Measurements from ENCODE around the gene CLNK. TPM values are rescaled to one million over a fixed set of nuclear protein-coding genes. Genes with fewer than 3 reads are reported as not detected.
"Not testable (repeated sequence)": the region's sequence is repeated elsewhere in the genome, so short reads cannot be mapped to it uniquely, and the experiment has no call there.

The CLNK gene
- total and polyA plus RNA-seq, 8 donors, result 0.08 to 2.7 (median 0.72) TPM; not detected in 4

- H3K4me3 ChIP-seq, result no peak overlapping the region
- H3K36me3 ChIP-seq, result no peaks in the 10 kb centered on the region
- H3K9me3 ChIP-seq, result no peaks in the 10 kb centered on the region
- intact Hi-C loops (cut with DNase I; ENCODE audit: low total_unique reads), result no loop called here
- no peak overlapping the region for H3K27ac ChIP-seq
- TF ChIP-seq, protein P1, sequence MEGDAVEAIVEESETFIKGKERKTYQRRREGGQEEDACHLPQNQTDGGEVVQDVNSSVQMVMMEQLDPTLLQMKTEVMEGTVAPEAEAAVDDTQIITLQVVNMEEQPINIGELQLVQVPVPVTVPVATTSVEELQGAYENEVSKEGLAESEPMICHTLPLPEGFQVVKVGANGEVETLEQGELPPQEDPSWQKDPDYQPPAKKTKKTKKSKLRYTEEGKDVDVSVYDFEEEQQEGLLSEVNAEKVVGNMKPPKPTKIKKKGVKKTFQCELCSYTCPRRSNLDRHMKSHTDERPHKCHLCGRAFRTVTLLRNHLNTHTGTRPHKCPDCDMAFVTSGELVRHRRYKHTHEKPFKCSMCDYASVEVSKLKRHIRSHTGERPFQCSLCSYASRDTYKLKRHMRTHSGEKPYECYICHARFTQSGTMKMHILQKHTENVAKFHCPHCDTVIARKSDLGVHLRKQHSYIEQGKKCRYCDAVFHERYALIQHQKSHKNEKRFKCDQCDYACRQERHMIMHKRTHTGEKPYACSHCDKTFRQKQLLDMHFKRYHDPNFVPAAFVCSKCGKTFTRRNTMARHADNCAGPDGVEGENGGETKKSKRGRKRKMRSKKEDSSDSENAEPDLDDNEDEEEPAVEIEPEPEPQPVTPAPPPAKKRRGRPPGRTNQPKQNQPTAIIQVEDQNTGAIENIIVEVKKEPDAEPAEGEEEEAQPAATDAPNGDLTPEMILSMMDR (IDR thresholded peaks at IDR 0.05), result no peak
- no peak for TF ChIP-seq EP300 (IDR thresholded peaks at IDR 0.05)
- no peak for TF ChIP-seq POLR2A (IDR thresholded peaks at IDR 0.05)
- no peak for TF ChIP-seq POLR2AphosphoS5 (IDR thresholded peaks at IDR 0.05)
- H3K27me3 ChIP-seq, result no peaks in the 10 kb centered on the region
- 83 to 92% (median 90%) methylated on average over 11 of the region's 11 CpGs for WGBS, 5 donors
- no peak for DNase-seq
- no peaks in the 10 kb centered on the region for H3K4me1 ChIP-seq
Observed at GRCh38 chr4:10619855-10620254, 64.7 kb downstream of the CLNK start.

DNA sequence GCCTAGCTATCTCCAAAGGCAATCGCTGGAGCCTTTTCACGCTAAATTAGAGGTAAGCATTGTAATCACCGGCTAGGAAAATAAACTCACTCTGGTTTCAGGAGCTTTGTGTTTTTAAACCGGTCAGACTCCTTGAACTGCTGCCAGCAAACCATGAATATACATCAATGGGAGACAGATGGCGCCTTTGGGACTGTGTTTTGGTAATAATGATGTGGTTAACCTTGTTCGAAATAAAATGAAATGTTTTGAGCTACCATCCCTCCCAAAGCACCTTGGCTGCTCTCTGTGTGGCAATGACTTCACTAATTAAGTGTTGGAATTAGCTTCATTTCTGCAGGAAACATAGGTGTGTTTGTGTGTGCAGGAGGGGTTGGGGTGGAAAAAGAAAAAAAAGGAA lies 65.3 kb downstream of the CLNK start:
- Histone ChIP-seq H3K27me3 (no peaks in the 10 kb centered on the region), H3K27ac (peak overlapping the region in 1 of 5 donors; percentile 16), H3K36me3 (no peaks in the 10 kb centered on the region), H3K4me1 (no peaks in the 10 kb centered on the region), H3K9me3 (no peaks in the 10 kb centered on the region), H3K4me3 (no peak overlapping the region)
- peak; percentile 61 to 84 for DNase-seq
- intact Hi-C loops (cut with DNase I; ENCODE audit: low total_unique reads), result no loop called here
- 18 to 35% (median 29%) methylated on average over 6 of the region's 6 CpGs for WGBS, 5 donors
- TF ChIP-seq, protein P1 (IDR thresholded peaks at IDR 0.05), result peak in 1 of 7 experiments; percentile 24
- TF ChIP-seq EP300 (IDR thresholded peaks at IDR 0.05), result no peak

- H3K9me3 ChIP-seq; intact Hi-C loops (cut with DNase I; ENCODE audit: low total_unique reads); DNase-seq; H3K4me3 ChIP-seq; H3K4me1 ChIP-seq; H3K27ac ChIP-seq; H3K27me3 ChIP-seq; H3K36me3 ChIP-seq: not testable (repeated sequence)
- 92 to 94% (median 92%) methylated on average over 8 of the region's 8 CpGs for WGBS, 5 donors
Observed at GRCh38 chr4:10614926-10615325, 69.6 kb downstream of the CLNK start.

DNA sequence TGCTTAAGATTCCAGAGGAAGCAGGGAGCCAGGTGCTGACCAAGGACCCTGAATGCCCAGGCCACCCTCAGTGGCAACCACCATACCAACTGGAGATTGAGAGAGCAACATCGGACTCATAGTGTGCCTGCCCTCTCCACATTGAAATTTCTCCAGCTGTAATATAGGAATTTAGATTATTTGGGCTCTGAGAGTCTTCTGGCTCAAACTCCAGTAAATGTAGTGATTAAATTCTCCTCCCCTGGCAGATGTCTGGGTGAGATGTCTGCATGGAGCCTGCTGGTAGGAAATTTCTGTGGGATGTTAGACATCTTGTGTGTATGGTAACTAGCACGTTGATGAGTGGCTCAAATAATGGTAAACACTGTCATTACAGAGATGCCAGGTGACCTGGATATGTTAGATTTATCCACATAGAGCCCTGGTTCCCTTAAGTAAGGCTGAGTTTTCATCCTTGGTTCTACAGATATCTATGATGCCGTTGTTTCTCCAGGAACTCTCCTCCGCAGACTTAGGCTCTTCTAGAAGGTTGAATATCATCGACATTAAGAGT lies 70.6 kb downstream of the CLNK start:
- H3K9me3 ChIP-seq, result no peaks in the 10 kb centered on the region
- DNase-seq, result no peak
- no peak for TF ChIP-seq EP300 (IDR thresholded peaks at IDR 0.05)
- TF ChIP-seq, protein P1 (IDR thresholded peaks at IDR 0.05), result no peak
- no peak for TF ChIP-seq POLR2A (IDR thresholded peaks at IDR 0.05)
- TF ChIP-seq POLR2AphosphoS5 (IDR thresholded peaks at IDR 0.05), result no peak
- 69 to 82% (median 71%) methylated on average over 5 of the region's 5 CpGs for WGBS, 5 donors
- H3K4me3 ChIP-seq, result no peak overlapping the region
- no peak overlapping the region for H3K27ac ChIP-seq
- H3K4me1 ChIP-seq, result no peaks in the 10 kb centered on the region
- H3K27me3 ChIP-seq, result no peaks in the 10 kb centered on the region
- intact Hi-C loops (cut with DNase I; ENCODE audit: low total_unique reads), result no loop called here
- H3K36me3 ChIP-seq, result no peaks in the 10 kb centered on the region

DNA sequence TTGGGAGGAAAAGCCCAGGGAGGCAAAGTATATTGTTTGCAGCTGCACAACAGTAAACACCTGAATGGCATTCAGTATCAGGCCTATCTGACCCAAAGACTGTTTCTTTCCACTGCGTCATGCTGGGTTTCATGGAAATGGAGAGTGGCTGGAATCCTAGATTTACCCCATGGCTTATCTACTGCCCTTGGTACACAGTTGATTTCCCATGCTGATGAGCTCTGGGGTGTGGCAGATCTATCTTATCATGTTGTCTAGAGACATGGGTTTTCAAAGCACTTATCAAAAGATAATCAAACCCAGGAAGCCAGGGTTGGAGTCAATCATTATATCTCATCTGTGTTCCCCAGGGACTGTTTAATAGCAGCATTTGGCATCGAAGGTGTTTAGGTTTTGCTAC lies 72.1 kb downstream of the CLNK start:
- Histone ChIP-seq H3K27me3 (no peaks in the 10 kb centered on the region), H3K27ac (no peak overlapping the region), H3K36me3 (no peaks in the 10 kb centered on the region), H3K4me1 (no peaks in the 10 kb centered on the region), H3K4me3 (no peak overlapping the region), H3K9me3 (no peaks in the 10 kb centered on the region)
- no peak for DNase-seq
- TF ChIP-seq, protein P1 (IDR thresholded peaks at IDR 0.05), result no peak
- TF ChIP-seq EP300 (IDR thresholded peaks at IDR 0.05) (no peak), POLR2A (IDR thresholded peaks at IDR 0.05) (no peak), POLR2AphosphoS5 (IDR thresholded peaks at IDR 0.05) (no peak)
- WGBS, 5 donors, result 87 to 94% (median 89%) methylated on average over 2 of the region's 2 CpGs
- intact Hi-C loops (cut with DNase I; ENCODE audit: low total_unique reads), result no loop called here
